Hepatocyte (in vitro differentiated cells): ENCODE results near the gene DCDC1.

ENCODE experiments used
- CTCF ChIP-seq: fragments of 200-600 bp; sonication (generic); IDR thresholded peaks from 2 replicates; pipeline ENCODE4 v1.5.1; 2016; ENCODE audit warnings: antibody characterized with exemption, mild to moderate bottlenecking; ENCODE audit not compliant: poor library complexity
- EZH2 ChIP-seq: fragments of 200-600 bp; sonication (generic); IDR thresholded peaks from 2 replicates; pipeline ENCODE4 v1.6.1; 2016; ENCODE audit warnings: antibody characterized with exemption, mild to moderate bottlenecking, borderline replicate concordance
- EZH2phosphoT487 ChIP-seq: fragments of 200-600 bp; sonication (generic); IDR thresholded peaks from one replicate; pipeline ENCODE4 v1.6.1; 2018; ENCODE audit warnings: antibody characterized with exemption, mild to moderate bottlenecking, low read depth, moderate library complexity; ENCODE audit not compliant: unreplicated experiment, severe bottlenecking

- TF ChIP-seq CTCF (no peak), EZH2 (no peak), EZH2phosphoT487 (no peak)
Observed at GRCh38 chr11:31325160-31325559, 44.4 kb downstream of the DCDC1 start.
